Activated CD8-positive, alpha-beta memory T cell treated with anti-CD3 and anti-CD28 coated beads, Interleukin-2, amount 50 U/mL, for 24 hours (primary cell): ENCODE results near the gene SLC35B2.

Source experiments
- DNase-seq: peaks from one replicate; pipeline ENCODE4 v3.0.0-alpha.2; 2020; ENCODE audit errors: extremely low read depth

The SLC35B2 gene, protein sequence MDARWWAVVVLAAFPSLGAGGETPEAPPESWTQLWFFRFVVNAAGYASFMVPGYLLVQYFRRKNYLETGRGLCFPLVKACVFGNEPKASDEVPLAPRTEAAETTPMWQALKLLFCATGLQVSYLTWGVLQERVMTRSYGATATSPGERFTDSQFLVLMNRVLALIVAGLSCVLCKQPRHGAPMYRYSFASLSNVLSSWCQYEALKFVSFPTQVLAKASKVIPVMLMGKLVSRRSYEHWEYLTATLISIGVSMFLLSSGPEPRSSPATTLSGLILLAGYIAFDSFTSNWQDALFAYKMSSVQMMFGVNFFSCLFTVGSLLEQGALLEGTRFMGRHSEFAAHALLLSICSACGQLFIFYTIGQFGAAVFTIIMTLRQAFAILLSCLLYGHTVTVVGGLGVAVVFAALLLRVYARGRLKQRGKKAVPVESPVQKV

DNA sequence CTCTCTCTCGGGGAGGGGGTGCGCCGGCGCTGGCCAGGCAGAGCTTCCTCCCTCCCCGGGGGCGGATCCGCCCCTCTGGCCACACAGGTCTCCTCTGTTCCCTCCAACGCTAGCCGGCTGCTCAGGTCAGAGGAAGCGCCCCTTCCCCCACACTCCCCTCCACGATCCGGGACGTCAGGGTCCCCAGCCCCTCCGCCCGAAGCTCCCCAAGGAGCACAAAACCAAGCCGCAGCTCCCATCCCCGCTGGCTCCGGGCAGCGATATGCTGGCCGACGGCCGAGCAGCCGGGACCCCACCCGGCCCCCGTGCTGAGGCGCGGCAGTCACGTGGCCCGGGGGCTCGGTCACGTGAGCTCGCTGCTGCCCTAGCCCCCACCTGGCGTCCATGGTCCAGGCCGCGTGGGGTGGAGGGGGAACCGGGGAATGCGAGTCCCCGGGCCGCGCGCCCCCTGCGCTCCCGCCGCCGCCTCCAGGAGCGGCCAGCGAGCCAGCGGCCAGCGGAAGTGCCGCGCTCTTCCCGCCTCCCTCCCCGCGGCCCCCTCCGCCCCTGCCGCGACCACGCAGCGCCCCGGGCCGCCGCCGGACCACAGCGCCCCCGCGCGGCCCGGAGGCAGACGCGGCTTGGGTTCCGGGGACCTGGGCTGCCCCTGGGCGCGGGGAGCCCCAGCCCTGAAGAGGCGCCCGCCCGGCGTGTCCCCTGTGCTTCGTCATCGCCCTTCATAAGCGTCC is at the start of gene SLC35B2:
SLC35B2 (minus strand) TSS at position 504 of the 728 bp plus-strand sequence; CDS start at position 386, 118 bp downstream.
- DNase-seq: no peak

DNA sequence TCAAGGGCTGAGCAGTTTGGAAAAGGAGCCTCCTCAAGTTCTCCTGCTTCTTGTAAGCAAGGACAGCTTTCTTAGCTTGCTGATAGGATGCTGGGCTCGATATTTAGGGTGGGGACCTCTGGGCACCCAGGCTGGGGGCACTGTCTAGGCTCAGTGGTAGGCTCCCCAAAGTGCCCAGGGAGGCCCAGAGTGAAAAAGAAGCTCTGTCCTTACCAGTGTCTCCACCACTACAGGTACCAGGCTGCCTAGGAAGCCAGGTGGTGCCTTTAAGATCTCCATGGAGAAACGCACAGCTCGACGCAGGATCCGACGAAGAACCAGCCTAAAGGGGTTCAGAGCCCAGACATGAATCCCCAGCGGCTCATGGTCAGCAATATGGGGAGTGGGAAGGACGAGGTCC is 49.4 kb upstream of the SLC35B2 start:
- DNase-seq: no peak

- no peak for DNase-seq
Measured at GRCh38 chr6:44305200-44305725, 47.9 kb upstream of the SLC35B2 start.

GRCh38 chr6:44304282-44305199 is 47.2 kb upstream of the SLC35B2 start:
- DNase-seq: no peak

- DNase-seq: no peak
Measured at GRCh38 chr6:44303842-44304241, 46.5 kb upstream of the SLC35B2 start.

DNA sequence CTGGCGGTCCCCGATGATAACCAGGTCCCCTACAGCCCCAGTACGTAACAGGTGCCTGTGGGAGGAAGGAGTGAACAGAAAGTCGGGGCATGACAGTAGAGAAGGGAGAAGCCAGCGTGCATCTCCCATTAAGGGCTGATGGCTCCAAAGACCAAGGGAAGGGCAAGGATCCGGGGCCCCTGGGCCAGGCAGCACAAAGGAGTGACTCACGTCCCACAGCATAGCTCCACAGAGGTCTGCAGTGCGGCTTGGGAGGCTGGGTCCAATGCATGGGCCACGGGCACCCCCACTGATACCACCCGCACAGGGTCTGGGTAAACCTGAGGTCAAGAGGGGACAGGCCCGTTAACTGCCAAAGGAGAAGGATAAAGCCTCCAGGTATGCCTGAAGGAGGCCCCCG is 45.5 kb upstream of the SLC35B2 start:
- DNase-seq: no peak

DNA sequence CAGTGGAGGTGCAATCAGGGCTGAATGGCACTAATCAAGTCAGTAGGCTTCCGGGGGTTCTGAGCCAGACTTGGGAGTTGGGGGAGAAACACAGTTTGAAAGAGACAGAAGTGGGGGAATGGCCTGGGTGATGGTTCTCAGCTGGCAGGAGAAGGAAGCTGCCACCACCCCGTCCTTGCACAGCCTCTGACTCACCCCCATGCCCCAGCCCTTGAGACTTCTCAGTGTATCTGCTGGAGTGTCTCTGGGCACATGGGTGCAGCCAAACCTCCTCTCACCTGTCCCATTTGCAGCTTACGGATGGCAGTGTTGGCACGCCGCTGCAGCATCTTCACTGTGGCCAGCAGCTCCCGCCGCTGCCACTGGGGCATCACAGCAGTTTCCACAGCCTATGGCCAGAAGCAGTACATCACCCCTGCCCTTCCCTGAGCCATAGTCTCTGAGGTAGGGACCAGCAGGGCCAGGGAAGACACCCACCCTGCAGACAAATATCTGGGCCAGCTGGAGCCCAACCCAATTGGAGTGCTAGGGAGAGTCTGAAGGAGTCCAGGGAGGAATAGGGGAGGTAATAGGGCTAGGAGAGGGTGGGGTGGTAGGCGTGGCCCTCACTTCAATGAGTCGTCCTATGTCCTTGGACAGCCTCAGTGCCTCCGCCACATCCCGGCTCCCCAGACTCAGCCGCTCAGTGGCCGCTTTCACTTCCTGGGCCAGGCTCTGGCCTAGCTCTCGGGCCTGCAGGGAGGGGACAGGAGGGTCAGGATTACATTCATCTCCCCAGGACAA is 44.6 kb upstream of the SLC35B2 start:
- DNase-seq: no peak

DNA sequence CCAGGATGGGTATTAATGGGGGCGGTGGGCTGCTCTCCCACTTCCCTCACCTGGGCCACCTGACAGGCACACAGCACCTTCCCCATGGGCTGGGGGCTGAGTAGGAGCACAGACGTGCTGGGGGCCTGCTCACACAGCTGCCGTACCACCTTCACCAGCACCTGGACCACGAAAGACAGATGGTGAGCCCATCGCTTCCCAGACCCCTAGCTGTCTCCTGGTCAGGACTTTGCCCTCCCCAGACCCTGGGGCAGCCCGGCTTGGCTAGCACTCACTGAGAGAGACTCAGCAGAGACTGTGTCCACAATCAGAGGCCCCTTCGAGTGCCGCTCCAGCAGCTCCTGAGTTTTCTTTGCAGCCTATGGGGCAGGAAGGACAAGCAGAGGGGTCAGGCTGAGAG is 43.8 kb upstream of the SLC35B2 start:
- DNase-seq: no peak

GRCh38 chr6:44300292-44300823 is 43.0 kb upstream of the SLC35B2 start:
- no peak for DNase-seq

DNA sequence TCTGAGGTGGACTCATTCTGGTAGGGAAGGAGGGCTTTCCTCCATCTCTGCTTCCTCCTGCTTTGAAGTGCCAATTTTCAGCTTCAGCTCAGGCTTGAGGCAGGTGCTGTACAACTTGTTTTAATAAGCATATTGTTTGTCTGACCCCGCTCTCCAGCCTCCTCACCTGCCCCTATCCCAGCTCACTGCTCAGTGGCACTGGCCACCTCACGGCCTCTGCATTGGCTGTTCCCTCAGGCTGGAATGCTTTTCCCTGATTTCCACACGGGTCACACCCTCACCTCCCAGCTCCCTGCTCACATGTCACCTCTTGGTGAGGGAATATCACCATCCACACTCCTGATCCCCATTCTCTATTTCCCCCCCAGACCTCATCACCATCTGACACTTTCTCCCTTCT is 41.5 kb upstream of the SLC35B2 start:
- no peak for DNase-seq

DNA sequence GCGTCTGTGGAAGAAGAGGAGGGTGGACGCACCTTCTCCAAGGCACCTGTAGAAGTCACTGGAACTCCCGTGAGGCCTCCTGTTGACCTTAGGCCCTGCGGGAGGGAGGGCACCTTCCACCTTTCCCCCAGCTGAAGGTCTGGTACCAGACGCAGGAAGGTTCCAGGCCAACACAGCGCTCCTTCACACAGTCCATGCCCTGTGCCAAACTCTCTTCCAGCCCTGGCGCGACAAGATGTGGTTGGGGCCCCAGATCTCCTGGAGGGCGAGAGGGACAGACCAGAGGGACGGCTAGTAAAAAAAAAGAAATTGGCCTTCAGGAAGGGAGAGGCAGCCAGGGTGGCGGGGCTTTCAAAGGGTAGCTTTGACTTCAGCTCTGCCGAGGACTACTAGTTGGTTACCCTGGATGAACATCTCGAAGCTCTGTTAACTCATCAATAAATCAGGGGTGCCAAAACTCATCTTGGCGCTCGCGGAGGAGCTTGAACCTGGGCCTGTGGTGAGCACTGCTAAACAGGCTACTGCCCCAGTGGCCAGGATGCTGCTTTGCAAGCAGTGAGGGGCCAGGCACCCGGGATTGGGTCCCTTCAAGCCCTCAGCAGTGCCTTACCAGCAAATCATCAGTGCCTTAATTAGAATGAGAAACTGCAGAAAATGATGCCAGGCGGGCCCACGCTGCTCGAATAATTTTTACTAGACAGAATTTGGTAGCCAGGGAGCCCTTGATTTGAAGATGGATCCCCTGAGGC is 40.9 kb upstream of the SLC35B2 start:
- no peak for DNase-seq

GRCh38 chr6:44297063-44298038 is 40.0 kb upstream of the SLC35B2 start:
- no peak for DNase-seq

DNA sequence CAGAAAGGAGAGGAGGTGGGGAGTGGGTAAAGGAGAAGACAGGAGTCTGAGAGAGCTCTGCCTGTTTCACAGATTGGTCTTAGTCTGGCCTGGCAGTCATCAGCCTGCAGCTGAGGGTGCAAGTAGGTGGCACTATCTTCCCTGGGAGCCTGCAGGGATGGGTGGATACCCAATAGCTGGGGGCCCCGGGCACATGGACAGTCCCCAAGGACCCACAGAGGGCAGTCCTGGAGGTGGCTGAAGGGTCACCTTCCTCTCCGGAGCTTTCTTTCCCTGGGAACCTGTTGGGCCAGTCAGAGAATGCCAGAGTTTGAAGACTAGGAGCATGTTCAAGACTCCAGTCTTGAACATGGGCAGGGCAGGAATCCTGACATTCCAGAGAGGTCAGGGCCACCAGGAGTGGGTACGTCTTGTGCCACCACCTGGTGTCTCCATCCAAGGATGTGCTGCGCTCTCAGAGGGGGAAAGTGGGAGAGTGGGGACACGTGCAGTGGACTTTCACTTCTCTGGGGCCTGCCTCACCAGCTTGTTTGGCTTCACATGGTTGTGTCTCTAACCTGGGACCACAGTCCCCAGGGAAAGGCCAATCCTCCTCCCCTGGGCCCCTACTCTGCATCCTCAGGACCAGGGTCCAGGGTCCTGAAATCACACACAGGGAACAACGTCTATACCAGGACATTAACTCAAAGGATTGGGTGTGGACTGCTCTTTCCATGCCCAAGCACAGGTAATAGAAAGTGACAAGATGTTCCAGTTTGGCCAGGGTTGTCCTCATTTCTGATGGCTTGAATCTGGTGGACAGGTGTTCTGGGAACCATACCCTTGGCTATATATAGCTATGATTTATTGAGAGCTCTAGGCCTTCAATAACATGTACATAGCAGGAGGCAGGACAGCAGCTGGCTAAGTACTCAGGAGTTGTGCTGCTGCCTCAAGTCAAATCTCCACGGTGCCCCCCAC is 37.8 kb upstream of the SLC35B2 start:
- no peak for DNase-seq

GRCh38 chr6:44292661-44293365 is 35.5 kb upstream of the SLC35B2 start:
- no peak for DNase-seq

GRCh38 chr6:44291841-44292240 is 34.5 kb upstream of the SLC35B2 start:
- DNase-seq: no peak

- DNase-seq: no peak
Measured at GRCh38 chr6:44289726-44290260, 32.5 kb upstream of the SLC35B2 start.

DNA sequence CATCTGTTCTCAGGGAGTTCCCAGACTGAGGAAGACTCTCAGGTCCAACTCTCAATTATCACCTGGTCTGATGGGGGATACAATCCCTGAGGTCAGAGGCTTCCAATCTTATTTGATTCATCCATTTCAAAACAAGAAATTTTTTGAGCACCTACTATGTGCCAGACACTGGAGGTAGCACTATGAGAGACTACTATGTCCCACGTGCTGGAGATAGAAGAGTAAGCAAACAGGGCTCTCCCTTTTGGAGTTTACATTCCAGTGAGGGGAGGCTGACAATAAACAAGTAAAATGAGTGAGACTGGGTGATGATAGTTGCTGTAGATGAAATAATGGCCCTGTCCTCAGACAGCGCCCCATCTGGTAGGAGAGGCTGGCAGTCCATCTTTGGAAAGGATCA is 29.4 kb upstream of the SLC35B2 start:
- no peak for DNase-seq
